Bronchial epithelial cell (primary cell): ENCODE data around the gene YARS1. TPM values are rescaled to one million over a fixed set of nuclear protein-coding genes. Genes with fewer than 3 reads are reported as not detected.
A peak's percentile ranks its signal among the peaks of the same experiment; 100 is the strongest.

ENCODE experiments used
- DNase-seq: peaks from one replicate; pipeline ENCODE4 v3.0.0-alpha.2; 2010; ENCODE audit warnings: low read depth
- FAIRE-seq: peaks from 2 replicates; lab custom pipeline; 2011; peaks lifted over from hg19 to GRCh38; lab: Jason Lieb, UNC
- H3K27me3 ChIP-seq: 2 replicates; pipeline ENCODE4 v1.5.1; 2011; ENCODE audit warnings: low read length; ENCODE audit not compliant: control insufficient read depth, insufficient read depth
- H3K36me3 ChIP-seq: 2 replicates; pipeline ENCODE4 v1.5.1; 2011; ENCODE audit warnings: low read length; ENCODE audit not compliant: control insufficient read depth, insufficient read depth
- H3K4me3 ChIP-seq: 2 replicates; pipeline ENCODE4 v1.5.1; 2011; ENCODE audit warnings: mild to moderate bottlenecking, low read depth, low read length, control low read depth
- CTCF ChIP-seq: IDR thresholded peaks from 2 replicates; pipeline ENCODE4 v1.5.1; 2011; ENCODE audit warnings: mild to moderate bottlenecking, moderate library complexity, low read length, control low read depth, inconsistent platforms; ENCODE audit not compliant: insufficient read depth, severe bottlenecking
- total RNA-seq: library from RNA; depleted of rRNA; stranded (reverse); fragments of >200 nt; gene quantifications from 2 replicates; pipeline ENCODE4 v1.2.1, GENCODE V29; 2014

Gene YARS1
- total RNA-seq, 1 donor from 2014 or later: 195 TPM

- DNase-seq (no peak), FAIRE-seq (no peak)
- no peak for TF ChIP-seq CTCF
- Histone ChIP-seq H3K27me3 (no peaks in the 10 kb centered on the region), H3K4me3 (no peak overlapping the region), H3K36me3 (peaks cover 35% of the 10 kb centered on the region)
Observed at GRCh38 chr1:32774464-32774808, 42.7 kb downstream of the YARS1 start.

- FAIRE-seq (no peak), DNase-seq (no peak)
- TF ChIP-seq CTCF: no peak
- Histone ChIP-seq H3K36me3 (peaks cover 30% of the 10 kb centered on the region), H3K4me3 (no peak overlapping the region), H3K27me3 (no peaks in the 10 kb centered on the region)
Observed at GRCh38 chr1:32773764-32774463, 43.2 kb downstream of the YARS1 start.

- Histone ChIP-seq H3K4me3 (no peak overlapping the region), H3K27me3 (no peaks in the 10 kb centered on the region), H3K36me3 (peaks cover 34% of the 10 kb centered on the region)
- TF ChIP-seq CTCF: peak; percentile 94
- FAIRE-seq (peak; percentile 83), DNase-seq (peak; percentile 74)
Observed at GRCh38 chr1:32773018-32773763, 44.0 kb downstream of the YARS1 start.

GRCh38 chr1:32772281-32773017, 44.7 kb downstream of the YARS1 start:
- FAIRE-seq: no peak
- DNase-seq: no peak
- Histone ChIP-seq H3K36me3 (peaks cover 38% of the 10 kb centered on the region), H3K4me3 (no peak overlapping the region), H3K27me3 (no peaks in the 10 kb centered on the region)
- no peak for TF ChIP-seq CTCF

- no peak for TF ChIP-seq CTCF
- Histone ChIP-seq H3K27me3 (no peaks in the 10 kb centered on the region), H3K36me3 (peaks cover 38% of the 10 kb centered on the region), H3K4me3 (no peak overlapping the region)
- DNase-seq (no peak), FAIRE-seq (no peak)
Observed at GRCh38 chr1:32771561-32772280, 45.4 kb downstream of the YARS1 start.
